Upper lobe of left lung (tissue), 4 donors: ENCODE results near the gene EXT2.

Experiments used
- CTCF ChIP-seq, 6 experiments: fragments of 450-650 bp in 4 of 6; fragments of 200-600 bp in 2 of 6; sonication (generic) in 2 of 6; IDR thresholded peaks; one replicate each; pipeline ENCODE4 v1.5.1; 2016 to 2019; ENCODE audit warnings: antibody characterized with exemption in 6 of 6
- EP300 ChIP-seq, 4 donors: sonication (generic); formaldehyde crosslinking; IDR thresholded peaks; one replicate each; pipeline ENCODE4 v1.5.1; 2017; ENCODE audit warnings: antibody characterized with exemption in 4 of 4, control low read depth in 2 of 4
- POLR2A ChIP-seq, 4 donors: fragments of 450-650 bp; IDR thresholded peaks; one replicate each; pipeline ENCODE4 v1.5.1; 2016 to 2017; ENCODE audit warnings: antibody characterized with exemption in 4 of 4, mild to moderate bottlenecking in 2 of 4
- POLR2AphosphoS5 ChIP-seq, 2 donors: sonication (generic); formaldehyde crosslinking; IDR thresholded peaks; one replicate each; pipeline ENCODE4 v1.5.1; 2017; ENCODE audit warnings: antibody characterized with exemption in 2 of 2

GRCh38 chr11:44271286-44271685, 175.8 kb downstream of the EXT2 start:
- TF ChIP-seq CTCF (IDR thresholded peaks at IDR 0.05): no peak
- TF ChIP-seq POLR2A (IDR thresholded peaks at IDR 0.05): no peak
- no peak for TF ChIP-seq EP300 (IDR thresholded peaks at IDR 0.05)
- no peak for TF ChIP-seq POLR2AphosphoS5 (IDR thresholded peaks at IDR 0.05)
